HG03469 (cell line): ENCODE data around the gene RELB.
A peak's percentile ranks its signal among the peaks of the same experiment; 100 is the strongest.

Experiments
- ATAC-seq: cut with Tn5 transposase; IDR thresholded peaks from one replicate; pipeline ENCODE4 v1.9.1; 2021; ENCODE audit warnings: mild to moderate bottlenecking, moderate library complexity, moderate number of reproducible peaks; ENCODE audit not compliant: unreplicated experiment

RELB gene

GRCh38 chr19:45056831-45057230 lies 55.6 kb downstream of the RELB start:
- ATAC-seq: no peak

GRCh38 chr19:45057444-45057843 lies 56.2 kb downstream of the RELB start:
- no peak for ATAC-seq

- ATAC-seq: no peak
These were observed 57.4 kb downstream of the RELB start for GRCh38 chr19:45058622-45059159.

GRCh38 chr19:45059258-45059965 lies 58.1 kb downstream of the RELB start:
- no peak for ATAC-seq

GRCh38 chr19:45061965-45062364 lies 60.7 kb downstream of the RELB start:
- ATAC-seq: no peak

- ATAC-seq: no peak
These were observed 62.9 kb downstream of the RELB start for GRCh38 chr19:45063851-45064801.

GRCh38 chr19:45066921-45067661 lies 65.8 kb downstream of the RELB start:
- ATAC-seq: no peak

- no peak for ATAC-seq
These were observed 66.8 kb downstream of the RELB start for GRCh38 chr19:45068041-45068440.

GRCh38 chr19:45069056-45069455 lies 67.8 kb downstream of the RELB start:
- no peak for ATAC-seq

- no peak for ATAC-seq
These were observed 69.0 kb downstream of the RELB start for GRCh38 chr19:45070214-45070613.

- no peak for ATAC-seq
These were observed 69.7 kb downstream of the RELB start for GRCh38 chr19:45070861-45071544.

GRCh38 chr19:45071545-45071938 lies 70.3 kb downstream of the RELB start:
- ATAC-seq: no peak

GRCh38 chr19:45071969-45072790 lies 70.9 kb downstream of the RELB start:
- ATAC-seq: no peak

- ATAC-seq: no peak
These were observed 73.6 kb downstream of the RELB start for GRCh38 chr19:45074744-45075300.

GRCh38 chr19:45075301-45076028 lies 74.2 kb downstream of the RELB start:
- peak; percentile 31 for ATAC-seq

GRCh38 chr19:45076029-45076850 lies 75.0 kb downstream of the RELB start, which contains the start of gene ZNF296:
Gene ZNF296 (minus strand): TSS chr19:45076478. CDS start chr19:45076373, 105 bp downstream.
- peak; percentile 27 for ATAC-seq

GRCh38 chr19:45076851-45077730 lies 75.8 kb downstream of the RELB start:
- ATAC-seq: no peak
